ENCODE results near the gene ECE1.

GRCh38 chr1:21263653-21264225 lies 26.5 kb downstream of the ECE1 start:
- TF ChIP-seq, protein P1, sequence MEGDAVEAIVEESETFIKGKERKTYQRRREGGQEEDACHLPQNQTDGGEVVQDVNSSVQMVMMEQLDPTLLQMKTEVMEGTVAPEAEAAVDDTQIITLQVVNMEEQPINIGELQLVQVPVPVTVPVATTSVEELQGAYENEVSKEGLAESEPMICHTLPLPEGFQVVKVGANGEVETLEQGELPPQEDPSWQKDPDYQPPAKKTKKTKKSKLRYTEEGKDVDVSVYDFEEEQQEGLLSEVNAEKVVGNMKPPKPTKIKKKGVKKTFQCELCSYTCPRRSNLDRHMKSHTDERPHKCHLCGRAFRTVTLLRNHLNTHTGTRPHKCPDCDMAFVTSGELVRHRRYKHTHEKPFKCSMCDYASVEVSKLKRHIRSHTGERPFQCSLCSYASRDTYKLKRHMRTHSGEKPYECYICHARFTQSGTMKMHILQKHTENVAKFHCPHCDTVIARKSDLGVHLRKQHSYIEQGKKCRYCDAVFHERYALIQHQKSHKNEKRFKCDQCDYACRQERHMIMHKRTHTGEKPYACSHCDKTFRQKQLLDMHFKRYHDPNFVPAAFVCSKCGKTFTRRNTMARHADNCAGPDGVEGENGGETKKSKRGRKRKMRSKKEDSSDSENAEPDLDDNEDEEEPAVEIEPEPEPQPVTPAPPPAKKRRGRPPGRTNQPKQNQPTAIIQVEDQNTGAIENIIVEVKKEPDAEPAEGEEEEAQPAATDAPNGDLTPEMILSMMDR (IDR thresholded peaks at IDR 0.05): no peak
- TF ChIP-seq POLR2AphosphoS5 (IDR thresholded peaks at IDR 0.05): no peak
